HepG2 (cell line): ENCODE data around the gene USP19. TPM values are rescaled to one million over a fixed set of nuclear protein-coding genes. Genes with fewer than 3 reads are reported as not detected.

Experiments
- DNMT3B ChIP-seq: conservative IDR thresholded peaks from 2 replicates; pipeline ENCODE4 v1.6.1; 2016; ENCODE audit warnings: missing biosample characterization, control low read depth
- LCORL ChIP-seq, 2 experiments: fragments of 450-650 bp in 1 of 2; sonication (generic) in 1 of 2; formaldehyde crosslinking in 1 of 2; IDR thresholded peaks; 2 replicates each; pipeline versions ENCODE4 v1.5.0 to v1.6.1; 2017 to 2020; ENCODE audit warnings: antibody characterized with exemption in 1 of 2, missing genetic modification reagents in 1 of 2
- MAFG ChIP-seq: sonication (generic); formaldehyde crosslinking; IDR thresholded peaks from 2 replicates; pipeline ENCODE4 v1.5.1; 2020; ENCODE audit warnings: mild to moderate bottlenecking, missing genetic modification reagents
- NFATC3 ChIP-seq: sonication (generic); formaldehyde crosslinking; IDR thresholded peaks from 2 replicates; pipeline ENCODE4 v1.5.1; 2020; ENCODE audit warnings: mild to moderate bottlenecking, missing genetic modification reagents
- PHF20 ChIP-seq: sonication (generic); formaldehyde crosslinking; IDR thresholded peaks from 2 replicates; pipeline ENCODE4 v1.5.0; 2020; ENCODE audit warnings: mild to moderate bottlenecking, missing genetic modification reagents
- PRPF4 ChIP-seq: fragments of 200-400 bp; formaldehyde crosslinking; IDR thresholded peaks from 2 replicates; pipeline ENCODE4 v1.6.1; 2016; ENCODE audit warnings: low read length, low read depth; ENCODE audit not compliant: poor library complexity, severe bottlenecking
- REL ChIP-seq: sonication (generic); formaldehyde crosslinking; conservative IDR thresholded peaks from 2 replicates; pipeline ENCODE4 v1.8.0; 2022; ENCODE audit warnings: mild to moderate bottlenecking, missing genetic modification reagents, moderate library complexity
- RNF2 ChIP-seq: fragments of 450-650 bp; conservative IDR thresholded peaks from 2 replicates; pipeline ENCODE4 v1.6.1; 2016; ENCODE audit warnings: low read depth
- SMARCC2 ChIP-seq: fragments of 450-650 bp; IDR thresholded peaks from 2 replicates; pipeline ENCODE4 v1.6.1; 2017; ENCODE audit warnings: antibody characterized with exemption, mild to moderate bottlenecking
- SNRNP70 ChIP-seq: fragments of 200-400 bp; formaldehyde crosslinking; IDR thresholded peaks from 2 replicates; pipeline ENCODE4 v1.6.1; 2017; ENCODE audit warnings: mild to moderate bottlenecking, low read depth, low read length, moderate library complexity
- STAT5B ChIP-seq: sonication (generic); formaldehyde crosslinking; IDR thresholded peaks from 2 replicates; pipeline ENCODE4 v1.4.0; 2020; ENCODE audit warnings: missing genetic modification reagents
- SYNCRIP ChIP-seq: fragments of 200-400 bp; formaldehyde crosslinking; IDR thresholded peaks from 2 replicates; pipeline ENCODE4 v1.6.1; 2018; ENCODE audit warnings: mild to moderate bottlenecking, low read depth, low read length; ENCODE audit not compliant: insufficient read depth
- TAF1 ChIP-seq: sonication (generic); formaldehyde crosslinking; IDR thresholded peaks from 2 replicates; pipeline ENCODE4 v1.4.0; 2020; ENCODE audit warnings: missing genetic modification reagents
- ZBTB7B ChIP-seq: sonication (generic); formaldehyde crosslinking; IDR thresholded peaks from 2 replicates; pipeline ENCODE4 v1.4.0; 2020; ENCODE audit warnings: missing genetic modification reagents
- ZNF17 ChIP-seq: sonication (generic); formaldehyde crosslinking; IDR thresholded peaks from 2 replicates; pipeline ENCODE4 v1.5.0; 2020; ENCODE audit warnings: mild to moderate bottlenecking, missing genetic modification reagents
- ZNF20 ChIP-seq: sonication (generic); formaldehyde crosslinking; IDR thresholded peaks from 2 replicates; pipeline ENCODE4 v1.4.0; 2020; ENCODE audit warnings: mild to moderate bottlenecking, moderate library complexity, missing genetic modification reagents
- ZNF281 ChIP-seq: sonication (generic); formaldehyde crosslinking; IDR thresholded peaks from 2 replicates; pipeline ENCODE4 v1.4.0; 2020; ENCODE audit warnings: missing genetic modification reagents, borderline replicate concordance
- ZNF33B ChIP-seq: sonication (generic); formaldehyde crosslinking; IDR thresholded peaks from 2 replicates; pipeline ENCODE4 v1.5.1; 2020; ENCODE audit warnings: mild to moderate bottlenecking, missing genetic modification reagents
- ZNF34 ChIP-seq: sonication (generic); formaldehyde crosslinking; IDR thresholded peaks from 2 replicates; pipeline ENCODE4 v1.4.0; 2020; ENCODE audit warnings: mild to moderate bottlenecking, missing genetic modification reagents, borderline replicate concordance
- ZNF343 ChIP-seq: sonication (generic); formaldehyde crosslinking; IDR thresholded peaks from 2 replicates; pipeline ENCODE4 v1.4.0; 2020; ENCODE audit warnings: mild to moderate bottlenecking, missing genetic modification reagents
- ZNF547 ChIP-seq: sonication (generic); formaldehyde crosslinking; IDR thresholded peaks from 2 replicates; pipeline ENCODE4 v1.5.1; 2020; ENCODE audit warnings: mild to moderate bottlenecking, missing genetic modification reagents
- ZNF713 ChIP-seq: sonication (generic); formaldehyde crosslinking; IDR thresholded peaks from 2 replicates; pipeline ENCODE4 v1.4.0; 2020; ENCODE audit warnings: mild to moderate bottlenecking, missing genetic modification reagents
- ZNF816 ChIP-seq: sonication (generic); formaldehyde crosslinking; IDR thresholded peaks from 2 replicates; pipeline ENCODE4 v1.8.0; 2022; ENCODE audit warnings: missing genetic modification reagents, mild to moderate bottlenecking, borderline replicate concordance
- polyA plus RNA-seq, 8 experiments: library from polyadenylated mRNA; depleted of rRNA in 3 of 8; stranded (reverse) in 7 of 8; unstranded in 1 of 8; fragments of >200 nt; fragmentation: Illumina TruSeq in 4 of 8; extraction: Trizol in 4 of 8; gene quantifications; 2 replicates each; pipeline versions ENCODE4 v1.2.1 to v1.2.3, GENCODE V29; 2011 to 2016; ENCODE audit warnings: low read depth in 4 of 8, missing spikeins in 1 of 8, mixed read lengths in 1 of 8; ENCODE audit not compliant: insufficient read depth in 1 of 8
- total RNA-seq, 5 experiments: library from RNA; depleted of rRNA; stranded (reverse); fragments of >200 nt; fragmentation: Illumina TruSeq; extraction: Trizol; gene quantifications; 2 replicates each; pipeline ENCODE4 v1.2.3, GENCODE V29; 2016; ENCODE audit warnings: low read depth in 1 of 5
- TF ChIP-seq, protein P1 (sequence below): sonication (generic); formaldehyde crosslinking; IDR thresholded peaks from 2 replicates; pipeline ENCODE4 v1.4.0; 2020; ENCODE audit warnings: missing genetic modification reagents, mild to moderate bottlenecking, borderline replicate concordance

Gene USP19
- total and polyA plus RNA-seq, 2 of the 13 experiments (the other 11 are each of a cell fraction or from before 2014, with no cell fraction given), result 28.3 to 31.7 TPM

GRCh38 chr3:49120438-49121131 lies at the start of gene USP19 (continued):
- TF ChIP-seq ZNF816 (CRISPR knock-in tag), result no peak; the same call in 1 of the 2 replicates
- no peak for TF ChIP-seq MAFG (CRISPR knock-in tag)
- TF ChIP-seq DNMT3B (CRISPR knock-in tag), result 0 out of 2 replicates have a peak, but pooled peaks have one; percentile 50
- TF ChIP-seq ZNF547 (CRISPR knock-in tag), result peak; percentile 29; the same call in 1 of the 2 replicates
- TF ChIP-seq STAT5B (CRISPR knock-in tag), result 0 out of 2 replicates have a peak, but pooled peaks have one; percentile 55
- TF ChIP-seq REL (CRISPR knock-in tag), result peak; percentile 36; the same call in 1 of the 2 replicates
- no peak for TF ChIP-seq ZNF33B
- TF ChIP-seq LCORL (IDR thresholded peaks at IDR 0.05), result no peak
- peak; percentile 60; the same call in 1 of the 2 replicates for TF ChIP-seq LCORL (CRISPR knock-in tag; IDR thresholded peaks at IDR 0.05)
- no peak for TF ChIP-seq ZNF20 (CRISPR knock-in tag)
- TF ChIP-seq RNF2, result no peak
- no peak for TF ChIP-seq SNRNP70
- TF ChIP-seq NFATC3 (CRISPR knock-in tag), result no peak
- no peak for TF ChIP-seq ZNF34 (CRISPR knock-in tag)
- TF ChIP-seq TAF1 (CRISPR knock-in tag), result peak; percentile 87
- TF ChIP-seq SMARCC2, result no peak
- no peak for TF ChIP-seq ZNF17 (CRISPR knock-in tag)
- TF ChIP-seq SYNCRIP, result no peak
- TF ChIP-seq ZBTB7B, result no peak
- TF ChIP-seq, protein P1, sequence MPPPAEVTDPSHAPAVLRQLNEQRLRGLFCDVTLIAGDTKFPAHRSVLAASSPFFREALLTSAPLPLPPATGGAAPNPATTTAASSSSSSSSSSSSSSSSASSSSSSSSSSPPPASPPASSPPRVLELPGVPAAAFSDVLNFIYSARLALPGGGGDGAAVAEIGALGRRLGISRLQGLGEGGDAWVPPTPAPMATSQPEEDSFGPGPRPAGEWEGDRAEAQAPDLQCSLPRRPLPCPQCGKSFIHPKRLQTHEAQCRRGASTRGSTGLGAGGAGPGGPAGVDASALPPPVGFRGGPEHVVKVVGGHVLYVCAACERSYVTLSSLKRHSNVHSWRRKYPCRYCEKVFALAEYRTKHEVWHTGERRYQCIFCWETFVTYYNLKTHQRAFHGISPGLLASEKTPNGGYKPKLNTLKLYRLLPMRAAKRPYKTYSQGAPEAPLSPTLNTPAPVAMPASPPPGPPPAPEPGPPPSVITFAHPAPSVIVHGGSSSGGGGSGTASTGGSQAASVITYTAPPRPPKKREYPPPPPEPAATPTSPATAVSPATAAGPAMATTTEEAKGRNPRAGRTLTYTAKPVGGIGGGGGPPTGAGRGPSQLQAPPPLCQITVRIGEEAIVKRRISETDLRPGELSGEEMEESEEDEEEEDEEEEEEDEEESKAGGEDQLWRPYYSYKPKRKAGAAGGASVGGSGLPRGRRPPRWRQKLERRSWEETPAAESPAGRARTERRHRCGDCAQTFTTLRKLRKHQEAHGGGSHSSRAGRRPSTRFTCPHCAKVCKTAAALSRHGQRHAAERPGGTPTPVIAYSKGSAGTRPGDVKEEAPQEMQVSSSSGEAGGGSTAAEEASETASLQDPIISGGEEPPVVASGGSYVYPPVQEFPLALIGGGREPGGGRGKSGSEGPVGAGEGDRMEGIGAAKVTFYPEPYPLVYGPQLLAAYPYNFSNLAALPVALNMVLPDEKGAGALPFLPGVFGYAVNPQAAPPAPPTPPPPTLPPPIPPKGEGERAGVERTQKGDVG (CRISPR knock-in tag), result no peak
- no peak for TF ChIP-seq PRPF4
- TF ChIP-seq ZNF343, result no peak; the same call in 1 of the 2 replicates
- peak; percentile 95 for TF ChIP-seq PHF20 (CRISPR knock-in tag)
- 0 out of 2 replicates have a peak, but pooled peaks have one; percentile 39 for TF ChIP-seq ZNF713
- peak; percentile 98 for TF ChIP-seq ZNF281 (CRISPR knock-in tag)
